ENCODE measurements around the gene PITX2.

PITX2 gene

DNA sequence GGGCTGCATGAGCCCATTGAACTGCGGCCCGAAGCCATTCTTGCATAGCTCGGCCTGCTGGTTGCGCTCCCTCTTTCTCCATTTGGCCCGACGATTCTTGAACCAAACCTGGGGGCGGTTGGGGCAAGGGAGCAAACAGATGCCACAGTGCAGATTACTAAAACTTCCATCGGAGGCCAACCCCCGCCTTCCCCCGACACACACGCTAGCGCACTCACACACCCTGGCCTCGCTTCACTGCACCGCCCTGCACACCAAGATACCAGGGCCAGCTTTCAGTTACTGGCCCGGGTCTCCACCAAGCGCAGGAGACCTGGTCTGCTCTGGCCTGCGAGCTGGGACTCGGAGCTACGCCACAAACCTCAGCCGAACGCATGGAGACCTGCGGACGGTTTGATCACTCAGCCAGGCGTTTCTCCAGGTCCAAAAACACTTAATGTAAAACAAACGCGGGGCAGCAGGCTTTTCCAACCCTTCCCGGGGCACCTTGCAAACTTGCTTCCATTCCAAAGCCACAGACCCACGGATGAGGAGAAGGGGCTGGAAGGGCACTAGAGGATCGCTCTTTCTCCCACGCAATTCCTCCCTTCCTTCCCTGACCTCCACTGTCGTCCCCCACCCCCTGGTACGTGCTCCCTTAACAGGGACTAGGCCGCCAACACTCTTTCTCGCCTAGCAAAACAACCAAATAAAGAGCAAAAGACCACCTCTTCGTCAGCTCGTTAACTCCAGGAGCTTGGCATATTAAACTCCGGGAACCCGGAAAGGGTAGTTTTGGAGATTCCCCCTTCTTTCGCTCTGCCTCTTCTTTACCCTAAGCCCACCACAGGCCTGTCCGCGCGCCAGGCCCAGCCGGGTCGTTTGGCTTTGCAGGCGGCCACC, 4.1 kb downstream of the PITX2 start:
- no peak overlapping the region for H3K4me3 ChIP-seq (replicated peaks in 1 of 2; ENCODE audit: low read depth in 2 of 2, low read length in 2 of 2)
- TF ChIP-seq, protein P1, sequence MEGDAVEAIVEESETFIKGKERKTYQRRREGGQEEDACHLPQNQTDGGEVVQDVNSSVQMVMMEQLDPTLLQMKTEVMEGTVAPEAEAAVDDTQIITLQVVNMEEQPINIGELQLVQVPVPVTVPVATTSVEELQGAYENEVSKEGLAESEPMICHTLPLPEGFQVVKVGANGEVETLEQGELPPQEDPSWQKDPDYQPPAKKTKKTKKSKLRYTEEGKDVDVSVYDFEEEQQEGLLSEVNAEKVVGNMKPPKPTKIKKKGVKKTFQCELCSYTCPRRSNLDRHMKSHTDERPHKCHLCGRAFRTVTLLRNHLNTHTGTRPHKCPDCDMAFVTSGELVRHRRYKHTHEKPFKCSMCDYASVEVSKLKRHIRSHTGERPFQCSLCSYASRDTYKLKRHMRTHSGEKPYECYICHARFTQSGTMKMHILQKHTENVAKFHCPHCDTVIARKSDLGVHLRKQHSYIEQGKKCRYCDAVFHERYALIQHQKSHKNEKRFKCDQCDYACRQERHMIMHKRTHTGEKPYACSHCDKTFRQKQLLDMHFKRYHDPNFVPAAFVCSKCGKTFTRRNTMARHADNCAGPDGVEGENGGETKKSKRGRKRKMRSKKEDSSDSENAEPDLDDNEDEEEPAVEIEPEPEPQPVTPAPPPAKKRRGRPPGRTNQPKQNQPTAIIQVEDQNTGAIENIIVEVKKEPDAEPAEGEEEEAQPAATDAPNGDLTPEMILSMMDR (IDR thresholded peaks at IDR 0.05; ENCODE audit: low read depth, low read length): no peak
- DNase-seq (ENCODE audit: low read depth in 2 of 2): no peak

DNA sequence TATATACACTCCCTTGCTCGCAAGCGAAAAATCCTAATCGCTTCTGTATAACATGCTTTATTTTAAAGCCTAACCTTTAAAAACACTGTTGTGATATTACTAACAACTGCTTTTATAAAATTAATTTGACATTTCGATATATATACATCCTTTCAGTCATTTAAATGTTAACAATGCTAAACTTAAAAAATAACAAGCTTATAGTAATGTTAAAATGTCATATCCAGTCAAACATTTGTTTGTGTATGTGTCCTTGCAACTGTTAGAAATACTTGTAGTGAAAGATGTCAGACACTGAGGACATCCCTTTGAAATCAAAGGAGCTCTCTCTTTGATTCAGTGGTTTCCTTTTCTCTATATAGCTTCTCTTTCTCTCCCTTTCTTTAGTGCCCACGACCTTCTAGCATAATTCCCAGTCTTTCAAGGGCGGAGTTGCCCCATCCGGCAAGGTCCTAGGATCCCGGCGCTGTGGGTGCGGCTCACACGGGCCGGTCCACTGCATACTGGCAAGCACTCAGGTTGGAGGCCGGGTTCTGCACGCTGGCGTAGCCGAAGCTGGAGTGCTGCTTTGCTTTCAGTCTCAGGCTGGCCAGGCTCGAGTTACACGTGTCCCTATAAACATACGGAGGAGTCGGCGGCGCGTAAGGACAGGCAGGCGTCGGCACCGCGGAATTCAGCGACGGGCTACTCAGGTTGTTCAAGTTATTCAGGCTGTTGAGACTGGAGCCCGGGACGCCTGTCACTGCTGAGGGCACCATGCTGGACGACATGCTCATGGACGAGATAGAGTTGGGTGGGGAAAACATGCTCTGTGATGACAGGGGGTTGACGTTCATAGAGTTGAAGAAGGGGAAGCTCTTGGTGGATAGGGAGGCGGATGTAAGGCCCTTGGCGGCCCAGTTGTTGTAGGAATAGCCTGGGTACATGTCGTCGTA, 5.0 kb downstream of the PITX2 start:
- TF ChIP-seq, protein P1 (IDR thresholded peaks at IDR 0.05; ENCODE audit: low read depth, low read length): no peak
- no peak overlapping the region for H3K4me3 ChIP-seq (replicated peaks in 1 of 2; ENCODE audit: low read depth in 2 of 2, low read length in 2 of 2)
- DNase-seq (ENCODE audit: low read depth in 2 of 2): no peak

DNA sequence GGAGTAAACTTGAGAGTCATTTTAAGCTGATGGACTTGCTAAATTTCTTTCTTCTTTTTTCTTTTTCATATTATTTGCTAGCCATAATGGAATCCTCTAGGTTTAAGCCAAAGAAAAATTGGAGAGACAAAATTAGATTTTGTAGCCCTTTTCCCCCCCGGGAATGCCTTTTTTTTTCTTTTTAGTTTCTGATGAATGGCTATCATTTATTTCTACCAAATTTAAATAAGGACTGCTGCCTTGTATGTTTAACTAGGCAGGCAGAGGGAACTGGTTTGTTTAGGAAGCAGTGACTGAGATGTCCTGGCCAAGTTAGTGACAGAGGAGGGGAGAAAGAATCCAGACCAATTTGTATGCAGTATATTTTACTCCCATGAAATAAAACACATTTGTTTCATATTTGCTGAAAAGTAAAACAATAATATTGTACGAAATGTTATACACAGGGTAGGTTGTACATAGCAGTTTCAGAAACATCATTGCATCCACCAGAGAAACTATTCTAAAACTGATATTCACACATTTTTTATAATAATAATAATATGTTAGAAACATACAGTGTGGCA, 5.7 kb downstream of the PITX2 start:
- no peak overlapping the region for H3K4me3 ChIP-seq (replicated peaks in 1 of 2; ENCODE audit: low read depth in 2 of 2, low read length in 2 of 2)
- TF ChIP-seq, protein P1 (IDR thresholded peaks at IDR 0.05; ENCODE audit: low read depth, low read length): no peak
- no peak for DNase-seq (ENCODE audit: low read depth in 2 of 2)

DNA sequence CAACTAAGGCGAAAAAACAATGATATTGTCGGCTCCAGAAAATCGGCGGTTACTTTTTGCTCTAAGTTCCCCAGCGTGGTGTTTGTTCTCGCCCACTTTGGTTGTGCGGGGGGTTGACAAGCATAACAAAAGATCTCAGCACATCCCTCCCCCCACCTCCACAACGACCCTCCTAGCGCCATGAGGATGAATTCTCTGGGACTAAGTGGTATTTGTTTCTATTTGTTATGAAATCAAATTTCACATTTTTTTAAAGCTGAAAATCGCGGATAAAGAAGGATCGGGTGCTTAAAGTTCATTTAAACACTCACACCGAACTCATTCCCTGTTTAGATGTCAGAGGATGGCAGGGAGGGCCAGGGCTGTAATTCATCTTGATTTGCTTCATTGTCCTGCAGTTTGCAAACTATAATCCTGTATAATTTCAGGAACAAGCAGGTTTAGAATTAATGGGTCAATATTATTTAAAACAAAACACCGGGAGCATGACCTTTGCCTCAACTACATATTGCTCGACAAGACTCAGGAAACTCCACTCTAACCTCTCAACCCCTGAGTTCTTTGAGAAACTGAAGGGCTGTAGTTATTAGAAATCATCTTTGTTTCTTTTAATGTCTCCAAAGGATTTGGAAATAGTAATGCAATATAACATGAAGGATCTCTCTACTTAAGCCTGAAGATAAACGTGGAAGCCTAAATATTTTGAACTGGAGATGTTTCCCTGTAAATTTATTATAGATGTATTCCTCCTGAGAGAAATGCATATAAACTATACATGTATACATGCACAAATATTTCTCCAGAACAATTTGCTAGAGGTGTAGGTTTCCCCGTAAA, 6.4 kb downstream of the PITX2 start:
- TF ChIP-seq, protein P1 (IDR thresholded peaks at IDR 0.05; ENCODE audit: low read depth, low read length): no peak
- H3K4me3 ChIP-seq (replicated peaks in 1 of 2; ENCODE audit: low read depth in 2 of 2, low read length in 2 of 2): no peak overlapping the region
- no peak for DNase-seq (ENCODE audit: low read depth in 2 of 2)

DNA sequence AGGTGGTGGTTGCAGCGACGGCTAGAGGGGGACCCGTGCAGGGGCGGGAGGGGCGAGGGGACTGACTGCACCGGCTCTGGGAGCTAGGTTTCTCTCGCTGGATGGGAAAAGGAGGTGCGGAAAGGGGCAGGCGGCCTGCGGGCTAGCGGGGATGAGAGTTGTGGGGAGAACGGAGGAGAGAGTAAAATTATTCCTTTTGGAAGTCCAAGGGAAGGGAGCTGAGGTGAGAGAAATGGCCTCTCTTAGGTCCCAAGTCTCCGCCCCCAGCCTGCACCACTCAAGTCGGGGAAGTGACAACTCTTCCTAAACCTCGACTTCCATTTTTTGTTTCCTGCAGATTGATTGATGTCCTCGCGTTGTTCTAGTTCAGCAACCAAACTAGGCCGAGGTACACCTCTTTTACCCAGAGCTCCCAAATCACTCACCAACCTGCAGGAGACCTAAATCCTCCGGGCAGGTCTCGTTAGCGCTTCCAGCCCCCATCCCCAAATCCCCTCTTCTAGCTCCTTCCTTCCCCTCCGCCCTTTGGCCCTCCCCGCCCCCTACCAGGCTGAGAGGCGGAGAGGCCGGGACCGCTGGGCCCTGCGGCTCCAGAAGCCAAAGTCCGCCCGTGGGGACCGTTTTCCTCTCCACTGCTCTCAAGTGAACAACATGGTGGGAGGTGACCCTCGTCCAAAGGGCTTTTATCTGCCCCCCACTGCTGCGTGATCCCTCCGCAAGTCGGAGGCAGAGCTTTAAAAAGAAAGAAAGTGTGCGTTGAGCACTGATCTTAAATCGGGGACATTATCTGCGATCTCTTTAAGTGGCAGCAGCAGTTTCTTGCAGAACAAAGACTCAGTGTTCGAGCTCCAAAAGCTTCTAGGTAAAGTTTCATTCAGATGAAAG, 7.3 kb downstream of the PITX2 start:
- no peak overlapping the region for H3K4me3 ChIP-seq (replicated peaks in 1 of 2; ENCODE audit: low read depth in 2 of 2, low read length in 2 of 2)
- no peak for DNase-seq (ENCODE audit: low read depth in 2 of 2)
- TF ChIP-seq, protein P1 (IDR thresholded peaks at IDR 0.05; ENCODE audit: low read depth, low read length): no peak
